Astrocyte of the spinal cord (primary cell): ENCODE measurements around the gene PCDHB10.
"Not testable (repeated sequence)": the region's sequence is repeated elsewhere in the genome, so short reads cannot be mapped to it uniquely, and the experiment has no call there.

ENCODE experiments used
- DNase-seq: peaks from one replicate; pipeline ENCODE4 v3.0.0; 2011; ENCODE audit warnings: low read depth, low spot score
- H3K4me3 ChIP-seq: 2 replicates; pipeline ENCODE4 v1.5.1; 2011; ENCODE audit warnings: low read depth, mild to moderate bottlenecking, low read length, moderate library complexity
- in situ Hi-C: cut with HindIII; loops from 2 replicates; pipeline ENCODE4 v1.10.0; 2017; ENCODE audit warnings: low sequenced_read_pairs
- TF ChIP-seq, protein P1 (sequence below): IDR thresholded peaks from 2 replicates; pipeline ENCODE4 v1.5.1; 2012; ENCODE audit warnings: low read depth, mild to moderate bottlenecking, low read length, inconsistent platforms

Gene PCDHB10

DNA sequence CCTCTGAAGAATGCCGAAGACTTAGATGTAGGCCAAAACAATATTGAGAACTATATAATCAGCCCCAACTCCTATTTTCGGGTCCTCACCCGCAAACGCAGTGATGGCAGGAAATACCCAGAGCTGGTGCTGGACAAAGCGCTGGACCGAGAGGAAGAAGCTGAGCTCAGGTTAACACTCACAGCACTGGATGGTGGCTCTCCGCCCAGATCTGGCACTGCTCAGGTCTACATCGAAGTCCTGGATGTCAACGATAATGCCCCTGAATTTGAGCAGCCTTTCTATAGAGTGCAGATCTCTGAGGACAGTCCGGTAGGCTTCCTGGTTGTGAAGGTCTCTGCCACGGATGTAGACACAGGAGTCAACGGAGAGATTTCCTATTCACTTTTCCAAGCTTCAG is 22.4 kb downstream of the PCDHB10 start:
- in situ Hi-C loops, H3K4me3 ChIP-seq, DNase-seq: not testable (repeated sequence)

DNA sequence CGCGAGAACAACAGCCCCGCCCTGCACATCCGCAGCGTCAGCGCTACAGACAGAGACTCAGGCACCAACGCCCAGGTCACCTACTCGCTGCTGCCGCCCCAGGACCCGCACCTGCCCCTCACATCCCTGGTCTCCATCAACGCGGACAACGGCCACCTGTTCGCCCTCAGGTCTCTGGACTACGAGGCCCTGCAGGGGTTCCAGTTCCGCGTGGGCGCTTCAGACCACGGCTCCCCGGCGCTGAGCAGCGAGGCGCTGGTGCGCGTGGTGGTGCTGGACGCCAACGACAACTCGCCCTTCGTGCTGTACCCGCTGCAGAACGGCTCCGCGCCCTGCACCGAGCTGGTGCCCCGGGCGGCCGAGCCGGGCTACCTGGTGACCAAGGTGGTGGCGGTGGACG is 23.4 kb downstream of the PCDHB10 start:
- in situ Hi-C loops, DNase-seq, H3K4me3 ChIP-seq: not testable (repeated sequence)

DNA sequence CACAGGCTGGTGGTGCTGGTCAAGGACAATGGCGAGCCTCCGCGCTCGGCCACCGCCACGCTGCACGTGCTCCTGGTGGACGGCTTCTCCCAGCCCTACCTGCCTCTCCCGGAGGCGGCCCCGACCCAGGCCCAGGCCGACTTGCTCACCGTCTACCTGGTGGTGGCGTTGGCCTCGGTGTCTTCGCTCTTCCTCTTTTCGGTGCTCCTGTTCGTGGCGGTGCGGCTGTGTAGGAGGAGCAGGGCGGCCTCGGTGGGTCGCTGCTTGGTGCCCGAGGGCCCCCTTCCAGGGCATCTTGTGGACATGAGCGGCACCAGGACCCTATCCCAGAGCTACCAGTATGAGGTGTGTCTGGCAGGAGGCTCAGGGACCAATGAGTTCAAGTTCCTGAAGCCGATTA is 23.9 kb downstream of the PCDHB10 start:
- H3K4me3 ChIP-seq, in situ Hi-C loops, DNase-seq: not testable (repeated sequence)

DNA sequence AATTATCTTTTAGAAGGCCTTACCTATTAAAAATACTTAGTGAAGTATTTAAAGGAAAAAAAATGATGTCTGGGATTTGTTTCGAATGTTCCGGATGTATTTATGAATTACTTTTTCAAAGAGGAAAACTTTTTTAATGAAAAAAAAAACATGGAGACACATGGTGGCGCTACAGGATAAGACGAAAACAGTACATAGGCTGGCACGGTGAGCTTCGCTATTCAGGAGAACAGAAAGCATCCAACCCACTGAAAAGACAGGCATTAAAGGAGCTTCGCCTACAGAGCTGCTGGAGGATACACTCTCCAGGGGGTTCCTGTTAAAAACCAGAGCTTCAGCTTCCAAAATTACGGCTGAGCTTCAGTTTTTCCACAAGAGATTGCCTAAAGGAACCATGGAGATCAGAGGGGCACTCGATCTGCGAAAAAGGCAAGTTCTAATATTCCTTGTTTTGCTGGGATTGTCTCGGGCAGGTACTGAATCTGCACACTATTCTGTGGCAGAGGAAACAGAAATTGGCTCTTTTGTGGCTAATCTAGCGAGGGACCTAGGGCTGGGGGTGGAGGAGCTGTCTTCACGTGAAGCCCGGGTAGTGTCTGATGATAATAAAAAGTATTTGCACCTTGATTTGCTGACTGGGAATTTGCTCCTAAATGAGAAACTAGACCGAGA is 31.1 kb downstream of the PCDHB10 start, which contains the start of gene PCDHB14:
Gene PCDHB14, plus strand, starts transcription at position 232 of the 672 bp plus-strand sequence. Its CDS starts 163 bp downstream, at position 395.
- no peak within 1 kb of the TSS for H3K4me3 ChIP-seq
- in situ Hi-C loops: no loop called here
- DNase-seq: no peak
- TF ChIP-seq, protein P1, sequence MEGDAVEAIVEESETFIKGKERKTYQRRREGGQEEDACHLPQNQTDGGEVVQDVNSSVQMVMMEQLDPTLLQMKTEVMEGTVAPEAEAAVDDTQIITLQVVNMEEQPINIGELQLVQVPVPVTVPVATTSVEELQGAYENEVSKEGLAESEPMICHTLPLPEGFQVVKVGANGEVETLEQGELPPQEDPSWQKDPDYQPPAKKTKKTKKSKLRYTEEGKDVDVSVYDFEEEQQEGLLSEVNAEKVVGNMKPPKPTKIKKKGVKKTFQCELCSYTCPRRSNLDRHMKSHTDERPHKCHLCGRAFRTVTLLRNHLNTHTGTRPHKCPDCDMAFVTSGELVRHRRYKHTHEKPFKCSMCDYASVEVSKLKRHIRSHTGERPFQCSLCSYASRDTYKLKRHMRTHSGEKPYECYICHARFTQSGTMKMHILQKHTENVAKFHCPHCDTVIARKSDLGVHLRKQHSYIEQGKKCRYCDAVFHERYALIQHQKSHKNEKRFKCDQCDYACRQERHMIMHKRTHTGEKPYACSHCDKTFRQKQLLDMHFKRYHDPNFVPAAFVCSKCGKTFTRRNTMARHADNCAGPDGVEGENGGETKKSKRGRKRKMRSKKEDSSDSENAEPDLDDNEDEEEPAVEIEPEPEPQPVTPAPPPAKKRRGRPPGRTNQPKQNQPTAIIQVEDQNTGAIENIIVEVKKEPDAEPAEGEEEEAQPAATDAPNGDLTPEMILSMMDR: no peak

DNA sequence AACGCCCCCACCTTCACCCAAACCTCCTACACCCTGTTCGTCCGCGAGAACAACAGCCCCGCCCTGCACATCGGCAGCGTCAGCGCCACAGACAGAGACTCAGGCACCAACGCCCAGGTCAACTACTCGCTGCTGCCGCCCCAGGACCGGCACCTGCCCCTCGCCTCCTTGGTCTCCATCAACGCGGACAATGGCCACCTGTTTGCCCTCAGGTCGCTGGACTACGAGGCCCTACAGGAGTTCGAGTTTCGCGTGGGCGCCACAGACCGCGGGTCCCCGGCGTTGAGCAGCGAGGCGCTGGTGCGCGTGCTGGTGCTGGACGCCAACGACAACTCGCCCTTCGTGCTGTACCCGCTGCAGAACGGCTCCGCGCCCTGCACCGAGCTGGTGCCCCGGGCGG is 32.7 kb downstream of the PCDHB10 start:
- H3K4me3 ChIP-seq, in situ Hi-C loops, DNase-seq: not testable (repeated sequence)

DNA sequence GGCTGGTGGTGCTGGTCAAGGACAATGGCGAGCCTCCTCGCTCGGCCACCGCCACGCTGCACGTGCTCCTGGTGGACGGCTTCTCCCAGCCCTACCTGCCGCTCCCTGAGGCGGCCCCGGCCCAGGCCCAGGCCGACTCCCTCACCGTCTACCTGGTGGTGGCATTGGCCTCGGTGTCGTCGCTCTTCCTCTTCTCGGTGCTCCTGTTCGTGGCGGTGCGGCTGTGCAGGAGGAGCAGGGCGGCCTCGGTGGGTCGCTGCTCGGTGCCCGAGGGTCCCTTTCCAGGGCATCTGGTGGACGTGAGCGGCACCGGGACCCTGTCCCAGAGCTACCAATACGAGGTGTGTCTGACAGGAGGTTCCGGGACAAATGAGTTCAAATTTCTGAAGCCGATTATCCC is 33.3 kb downstream of the PCDHB10 start:
- DNase-seq, H3K4me3 ChIP-seq, in situ Hi-C loops: not testable (repeated sequence)

DNA sequence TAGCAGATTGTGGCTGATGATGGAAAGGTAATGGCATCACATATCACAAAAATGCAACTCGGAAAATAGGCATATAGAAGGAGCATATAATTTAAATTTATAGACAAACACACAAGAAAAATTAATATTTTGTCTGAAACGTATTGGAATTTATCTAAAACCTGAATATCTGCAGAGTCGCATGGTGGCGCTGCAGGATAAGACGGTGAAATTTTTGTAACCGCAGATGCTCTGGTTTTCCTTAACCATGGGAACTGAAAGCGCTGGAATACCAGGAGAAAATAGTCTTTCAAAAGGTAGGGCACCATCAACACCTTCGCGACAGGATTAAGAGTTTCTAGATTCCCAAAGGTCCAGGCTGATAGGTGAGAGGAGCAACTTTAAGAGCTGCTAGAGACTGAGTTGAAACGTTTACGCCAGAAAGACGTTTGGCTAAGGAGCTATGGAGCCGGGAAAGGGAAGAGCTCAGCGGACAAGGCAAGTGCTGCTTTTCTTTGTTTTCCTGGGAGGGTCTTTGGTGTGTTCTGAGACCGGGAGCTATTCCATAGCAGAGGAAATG is 42.0 kb downstream of the PCDHB10 start:
- DNase-seq: no peak
- TF ChIP-seq, protein P1: peak; percentile 4
- H3K4me3 ChIP-seq: no peak overlapping the region
- in situ Hi-C loops: no loop called here

DNA sequence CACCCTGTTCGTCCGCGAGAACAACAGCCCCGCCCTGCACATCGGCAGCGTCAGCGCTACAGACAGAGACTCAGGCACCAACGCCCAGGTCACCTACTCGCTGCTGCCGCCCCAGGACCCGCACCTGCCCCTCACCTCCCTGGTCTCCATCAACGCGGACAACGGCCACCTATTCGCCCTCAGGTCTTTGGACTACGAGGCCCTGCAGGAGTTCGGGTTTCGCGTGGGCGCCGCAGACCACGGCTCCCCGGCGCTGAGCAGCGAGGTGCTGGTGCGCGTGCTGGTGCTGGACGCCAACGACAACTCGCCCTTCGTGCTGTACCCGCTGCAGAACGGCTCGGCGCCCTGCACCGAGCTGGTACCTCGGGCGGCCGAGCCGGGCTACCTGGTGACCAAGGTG is 43.8 kb downstream of the PCDHB10 start:
- DNase-seq, H3K4me3 ChIP-seq, in situ Hi-C loops: not testable (repeated sequence)

DNA sequence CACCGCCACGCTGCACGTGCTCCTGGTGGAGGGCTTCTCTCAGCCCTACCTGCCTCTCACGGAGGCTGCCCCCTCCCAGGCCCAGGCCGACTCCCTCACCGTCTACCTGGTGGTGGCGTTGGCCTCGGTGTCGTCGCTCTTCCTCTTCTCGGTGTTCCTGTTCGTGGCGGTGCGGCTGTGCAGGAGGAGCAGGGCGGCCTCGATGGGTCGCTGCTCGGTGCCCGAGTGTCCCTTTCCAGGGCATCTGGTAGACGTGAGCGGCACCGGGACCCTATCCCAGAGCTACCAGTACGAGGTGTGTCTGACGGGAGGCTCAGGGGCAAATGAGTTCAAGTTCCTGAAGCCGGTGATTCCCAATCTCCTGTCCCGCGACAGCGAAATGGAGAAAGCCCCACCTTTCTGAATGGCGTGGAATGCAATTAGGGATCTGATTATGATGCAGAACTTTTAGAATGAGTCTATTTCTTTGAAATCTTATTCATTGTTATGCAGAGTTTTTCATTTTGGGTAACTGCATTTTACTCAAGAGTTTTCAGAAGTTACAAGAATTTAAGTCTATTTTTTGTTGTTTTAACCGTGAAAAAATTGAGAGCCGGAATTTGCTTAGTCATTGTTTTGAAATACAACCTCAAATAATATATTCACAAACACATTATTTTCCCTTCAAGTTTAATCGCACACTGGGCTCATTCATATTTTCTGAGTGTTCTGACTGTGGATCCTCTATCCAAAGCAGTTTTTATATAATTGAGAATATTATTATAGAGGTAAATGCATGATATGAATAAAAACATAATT is 44.6 kb downstream of the PCDHB10 start:
- no peak for DNase-seq
- TF ChIP-seq, protein P1: no peak
- no peak overlapping the region for H3K4me3 ChIP-seq
- in situ Hi-C loops: no loop called here
